ENCODE data around the gene TMEM80.
"Not testable (repeated sequence)": the region's sequence is repeated elsewhere in the genome, so short reads cannot be mapped to it uniquely, and the experiment has no call there.

The TMEM80 gene

GRCh38 chr11:727859-728748 is 32.5 kb downstream of the TMEM80 start:
- H3K27ac ChIP-seq (ENCODE audit: insufficient read depth, low read depth, low read length, poor library complexity, severe bottlenecking) = no peak overlapping the region
- peaks cover 12% of the 10 kb centered on the region for H3K4me1 ChIP-seq (ENCODE audit: control insufficient read depth, insufficient read depth, low read length)
- no peak overlapping the region for H3K4me3 ChIP-seq (ENCODE audit: insufficient read depth, low read depth, low read length)
- 41 to 44% methylated on average over 31 of the region's 31 CpGs for WGBS, 2 experiments
- no peaks in the 10 kb centered on the region for H3K9me3 ChIP-seq (ENCODE audit: control insufficient read depth, low read length)
- H3K36me3 ChIP-seq (ENCODE audit: control insufficient read depth, insufficient read depth, low read length) = no peaks in the 10 kb centered on the region
- H3K27me3 ChIP-seq (ENCODE audit: control insufficient read depth, insufficient read depth, low read length, poor library complexity, severe bottlenecking) = peaks cover 33% of the 10 kb centered on the region

- no peaks in the 10 kb centered on the region for H3K9me3 ChIP-seq (ENCODE audit: control insufficient read depth, low read length)
- 92 to 93% methylated on average over 15 of the region's 15 CpGs for WGBS, 2 experiments
- H3K27ac ChIP-seq (ENCODE audit: insufficient read depth, low read depth, low read length, poor library complexity, severe bottlenecking) = no peak overlapping the region
- H3K27me3 ChIP-seq (ENCODE audit: control insufficient read depth, insufficient read depth, low read length, poor library complexity, severe bottlenecking) = peaks cover 33% of the 10 kb centered on the region
- no peak overlapping the region for H3K4me3 ChIP-seq (ENCODE audit: insufficient read depth, low read depth, low read length)
- peaks cover 12% of the 10 kb centered on the region for H3K4me1 ChIP-seq (ENCODE audit: control insufficient read depth, insufficient read depth, low read length)
- H3K36me3 ChIP-seq (ENCODE audit: control insufficient read depth, insufficient read depth, low read length) = no peaks in the 10 kb centered on the region
These were observed 33.4 kb downstream of the TMEM80 start for GRCh38 chr11:728901-729491.

GRCh38 chr11:729492-730074 is 34.0 kb downstream of the TMEM80 start:
- Histone ChIP-seq H3K27me3 (ENCODE audit: control insufficient read depth, insufficient read depth, low read length, poor library complexity, severe bottlenecking) (peaks cover 33% of the 10 kb centered on the region), H3K36me3 (ENCODE audit: control insufficient read depth, insufficient read depth, low read length) (no peaks in the 10 kb centered on the region), H3K9me3 (ENCODE audit: control insufficient read depth, low read length) (no peaks in the 10 kb centered on the region), H3K27ac (ENCODE audit: insufficient read depth, low read depth, low read length, poor library complexity, severe bottlenecking) (no peak overlapping the region), H3K4me3 (ENCODE audit: insufficient read depth, low read depth, low read length) (no peak overlapping the region), H3K4me1 (ENCODE audit: control insufficient read depth, insufficient read depth, low read length) (peaks cover 12% of the 10 kb centered on the region)
- 85 to 90% methylated on average over 17 of the region's 17 CpGs for WGBS, 2 experiments

GRCh38 chr11:733072-733471 is 37.5 kb downstream of the TMEM80 start:
- 91 to 93% methylated on average over 20 of the region's 20 CpGs for WGBS, 2 experiments
- no peaks in the 10 kb centered on the region for H3K9me3 ChIP-seq (ENCODE audit: control insufficient read depth, low read length)
- no peaks in the 10 kb centered on the region for H3K4me1 ChIP-seq (ENCODE audit: control insufficient read depth, insufficient read depth, low read length)
- no peaks in the 10 kb centered on the region for H3K27me3 ChIP-seq (ENCODE audit: control insufficient read depth, insufficient read depth, low read length, poor library complexity, severe bottlenecking)
- H3K4me3 ChIP-seq (ENCODE audit: insufficient read depth, low read depth, low read length) = no peak overlapping the region
- no peak overlapping the region for H3K27ac ChIP-seq (ENCODE audit: insufficient read depth, low read depth, low read length, poor library complexity, severe bottlenecking)
- H3K36me3 ChIP-seq (ENCODE audit: control insufficient read depth, insufficient read depth, low read length) = no peaks in the 10 kb centered on the region

GRCh38 chr11:734541-734940 is 38.9 kb downstream of the TMEM80 start:
- not testable (repeated sequence) for H3K4me3 ChIP-seq (ENCODE audit: insufficient read depth, low read depth, low read length); H3K27ac ChIP-seq (ENCODE audit: insufficient read depth, low read depth, low read length, poor library complexity, severe bottlenecking); H3K4me1 ChIP-seq (ENCODE audit: control insufficient read depth, insufficient read depth, low read length); H3K36me3 ChIP-seq (ENCODE audit: control insufficient read depth, insufficient read depth, low read length); H3K9me3 ChIP-seq (ENCODE audit: control insufficient read depth, low read length); H3K27me3 ChIP-seq (ENCODE audit: control insufficient read depth, insufficient read depth, low read length, poor library complexity, severe bottlenecking)
- WGBS, 2 experiments = 94 to 97% methylated on average over 21 to 25 of the region's 26 CpGs

GRCh38 chr11:737366-737765 is 41.8 kb downstream of the TMEM80 start:
- Histone ChIP-seq H3K9me3 (ENCODE audit: control insufficient read depth, low read length) (no peaks in the 10 kb centered on the region), H3K27me3 (ENCODE audit: control insufficient read depth, insufficient read depth, low read length, poor library complexity, severe bottlenecking) (no peaks in the 10 kb centered on the region), H3K4me1 (ENCODE audit: control insufficient read depth, insufficient read depth, low read length) (no peaks in the 10 kb centered on the region), H3K27ac (ENCODE audit: insufficient read depth, low read depth, low read length, poor library complexity, severe bottlenecking) (no peak overlapping the region), H3K36me3 (ENCODE audit: control insufficient read depth, insufficient read depth, low read length) (no peaks in the 10 kb centered on the region), H3K4me3 (ENCODE audit: insufficient read depth, low read depth, low read length) (no peak overlapping the region)
- WGBS, 2 experiments = 90 to 91% methylated on average over 11 of the region's 11 CpGs

GRCh38 chr11:737899-738298 is 42.3 kb downstream of the TMEM80 start:
- not testable (repeated sequence) for H3K36me3 ChIP-seq (ENCODE audit: control insufficient read depth, insufficient read depth, low read length); H3K27ac ChIP-seq (ENCODE audit: insufficient read depth, low read depth, low read length, poor library complexity, severe bottlenecking); H3K4me3 ChIP-seq (ENCODE audit: insufficient read depth, low read depth, low read length); H3K4me1 ChIP-seq (ENCODE audit: control insufficient read depth, insufficient read depth, low read length); H3K9me3 ChIP-seq (ENCODE audit: control insufficient read depth, low read length); H3K27me3 ChIP-seq (ENCODE audit: control insufficient read depth, insufficient read depth, low read length, poor library complexity, severe bottlenecking)
- whole genome bisulfite sequencing, 2 experiments = 87 to 88% methylated on average over 10 of the region's 10 CpGs

- Histone ChIP-seq H3K36me3 (ENCODE audit: control insufficient read depth, insufficient read depth, low read length) (no peaks in the 10 kb centered on the region), H3K4me1 (ENCODE audit: control insufficient read depth, insufficient read depth, low read length) (no peaks in the 10 kb centered on the region), H3K4me3 (ENCODE audit: insufficient read depth, low read depth, low read length) (no peak overlapping the region), H3K9me3 (ENCODE audit: control insufficient read depth, low read length) (no peaks in the 10 kb centered on the region), H3K27me3 (ENCODE audit: control insufficient read depth, insufficient read depth, low read length, poor library complexity, severe bottlenecking) (no peaks in the 10 kb centered on the region), H3K27ac (ENCODE audit: insufficient read depth, low read depth, low read length, poor library complexity, severe bottlenecking) (no peak overlapping the region)
- WGBS, 2 experiments = 94 to 95% methylated on average over 3 of the region's 3 CpGs
These were observed 46.5 kb downstream of the TMEM80 start for GRCh38 chr11:742156-742546.

- Histone ChIP-seq H3K4me1 (ENCODE audit: control insufficient read depth, insufficient read depth, low read length) (no peaks in the 10 kb centered on the region), H3K27ac (ENCODE audit: insufficient read depth, low read depth, low read length, poor library complexity, severe bottlenecking) (no peak overlapping the region), H3K9me3 (ENCODE audit: control insufficient read depth, low read length) (no peaks in the 10 kb centered on the region), H3K4me3 (ENCODE audit: insufficient read depth, low read depth, low read length) (no peak overlapping the region), H3K36me3 (ENCODE audit: control insufficient read depth, insufficient read depth, low read length) (no peaks in the 10 kb centered on the region), H3K27me3 (ENCODE audit: control insufficient read depth, insufficient read depth, low read length, poor library complexity, severe bottlenecking) (no peaks in the 10 kb centered on the region)
- WGBS, 2 experiments = 91 to 95% methylated on average over 4 of the region's 4 CpGs
These were observed 47.1 kb downstream of the TMEM80 start for GRCh38 chr11:742571-743201.

- Histone ChIP-seq H3K4me3 (ENCODE audit: insufficient read depth, low read depth, low read length) (no peak overlapping the region), H3K9me3 (ENCODE audit: control insufficient read depth, low read length) (no peaks in the 10 kb centered on the region), H3K36me3 (ENCODE audit: control insufficient read depth, insufficient read depth, low read length) (no peaks in the 10 kb centered on the region), H3K27me3 (ENCODE audit: control insufficient read depth, insufficient read depth, low read length, poor library complexity, severe bottlenecking) (no peaks in the 10 kb centered on the region), H3K4me1 (ENCODE audit: control insufficient read depth, insufficient read depth, low read length) (no peaks in the 10 kb centered on the region), H3K27ac (ENCODE audit: insufficient read depth, low read depth, low read length, poor library complexity, severe bottlenecking) (no peak overlapping the region)
- WGBS, 2 experiments = 100% methylated on average over 1 of the region's 1 CpG; no CpG with 5 or more reads in 1 of the 2 experiments
These were observed 49.8 kb downstream of the TMEM80 start for GRCh38 chr11:745428-745827.
